Embryonic facial prominence (tissue), 1 donor: ENCODE results near the gene NSUN4.

Experiments
- DNase-seq: peaks from one replicate; pipeline ENCODE4 v3.0.0-alpha.2; 2016; ENCODE audit errors: extremely low spot score

The NSUN4 gene

GRCh38 chr1:46405724-46406123 is 65.1 kb downstream of the NSUN4 start:
- DNase-seq, result no peak

GRCh38 chr1:46406881-46407608 is 66.4 kb downstream of the NSUN4 start:
- peak; percentile 33 for DNase-seq

- no peak for DNase-seq
Measured at GRCh38 chr1:46407636-46408035, 67.0 kb downstream of the NSUN4 start.

- no peak for DNase-seq
Measured at GRCh38 chr1:46408356-46409062, 67.9 kb downstream of the NSUN4 start.

- no peak for DNase-seq
Measured at GRCh38 chr1:46409063-46409372, 68.4 kb downstream of the NSUN4 start.

- DNase-seq, result no peak
Measured at GRCh38 chr1:46410156-46411009, 69.8 kb downstream of the NSUN4 start.

- DNase-seq, result no peak
Measured at GRCh38 chr1:46411010-46411405, 70.4 kb downstream of the NSUN4 start.
